ENCODE measurements around the gene MMS19. TPM values are rescaled to one million over a fixed set of nuclear protein-coding genes. Genes with fewer than 3 reads are reported as not detected.

MMS19 gene
- total and polyA plus RNA-seq, 11 donors: 30.2 to 63.5 (median 48.1) TPM

DNA sequence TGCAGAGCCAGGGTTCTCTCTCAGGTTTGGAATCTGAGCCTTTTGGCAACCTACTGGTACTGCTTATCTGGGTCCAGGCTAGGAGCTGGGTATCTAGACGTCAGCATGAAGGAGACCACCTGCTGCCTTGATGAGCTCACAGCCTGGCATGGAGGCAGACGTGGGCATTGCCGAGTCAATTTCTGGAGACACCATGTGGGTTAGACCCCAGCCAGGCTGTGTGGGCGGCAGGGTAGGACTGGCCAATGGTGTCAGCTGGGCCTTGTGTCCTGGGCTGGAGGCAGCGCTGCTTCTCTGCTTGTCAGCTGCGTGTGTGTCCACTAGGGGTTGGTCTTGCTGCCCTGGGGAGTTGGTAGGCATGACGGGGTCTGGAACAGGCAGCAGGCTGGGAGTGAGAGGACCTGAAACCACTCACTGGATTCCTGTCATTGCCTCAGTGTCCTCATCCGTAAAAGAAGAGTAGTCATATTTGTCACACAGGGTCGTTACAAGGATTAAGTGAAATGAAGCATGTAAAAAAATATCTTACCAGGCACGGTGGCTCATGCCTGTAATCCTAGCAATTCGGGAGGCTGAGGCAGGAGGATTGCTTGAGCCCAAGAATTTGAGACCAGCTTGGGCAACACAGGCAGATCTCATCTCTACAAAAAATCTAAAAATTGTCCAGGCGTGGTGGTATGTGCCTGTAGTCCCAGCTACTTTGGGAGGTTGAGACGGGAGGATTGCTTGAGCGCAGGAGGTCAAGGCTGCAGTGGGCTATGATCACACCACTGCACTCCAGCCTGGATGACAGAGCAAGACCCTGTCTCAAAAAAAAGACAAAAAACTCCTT lies 42.7 kb upstream of the MMS19 start:
- H3K27ac ChIP-seq: peak overlapping the region; percentile 21 to 97 (median 88)
- no peak overlapping the region for H3K4me3 ChIP-seq
- no peak for TF ChIP-seq POLR2A (IDR thresholded peaks at IDR 0.05)
- TF ChIP-seq, protein P1, sequence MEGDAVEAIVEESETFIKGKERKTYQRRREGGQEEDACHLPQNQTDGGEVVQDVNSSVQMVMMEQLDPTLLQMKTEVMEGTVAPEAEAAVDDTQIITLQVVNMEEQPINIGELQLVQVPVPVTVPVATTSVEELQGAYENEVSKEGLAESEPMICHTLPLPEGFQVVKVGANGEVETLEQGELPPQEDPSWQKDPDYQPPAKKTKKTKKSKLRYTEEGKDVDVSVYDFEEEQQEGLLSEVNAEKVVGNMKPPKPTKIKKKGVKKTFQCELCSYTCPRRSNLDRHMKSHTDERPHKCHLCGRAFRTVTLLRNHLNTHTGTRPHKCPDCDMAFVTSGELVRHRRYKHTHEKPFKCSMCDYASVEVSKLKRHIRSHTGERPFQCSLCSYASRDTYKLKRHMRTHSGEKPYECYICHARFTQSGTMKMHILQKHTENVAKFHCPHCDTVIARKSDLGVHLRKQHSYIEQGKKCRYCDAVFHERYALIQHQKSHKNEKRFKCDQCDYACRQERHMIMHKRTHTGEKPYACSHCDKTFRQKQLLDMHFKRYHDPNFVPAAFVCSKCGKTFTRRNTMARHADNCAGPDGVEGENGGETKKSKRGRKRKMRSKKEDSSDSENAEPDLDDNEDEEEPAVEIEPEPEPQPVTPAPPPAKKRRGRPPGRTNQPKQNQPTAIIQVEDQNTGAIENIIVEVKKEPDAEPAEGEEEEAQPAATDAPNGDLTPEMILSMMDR (IDR thresholded peaks at IDR 0.05): no peak
- intact Hi-C loops (cut with DNase I): loop anchor here in 2 of 10 donors (5.0 to 10.0 kb wide), 2 partner anchors 44 to 46 kb away; partner anchors contain the start of genes MMS19 (in 2 of the 2) and UBTD1 (in 2 of the 2)
- DNase-seq: peak in 3 of 5 donors; percentile 30 to 78 (median 47)
- no peaks in the 10 kb centered on the region for H3K9me3 ChIP-seq
- no peaks in the 10 kb centered on the region for H3K36me3 ChIP-seq
- H3K27me3 ChIP-seq: no peaks in the 10 kb centered on the region
- peaks cover 0 to 59% (median 47%) of the 10 kb centered on the region in 12 donors for H3K4me1 ChIP-seq
- 85 to 96% (median 86%) methylated on average over 7 to 14 of the region's 14 CpGs for WGBS, 4 donors
- ATAC-seq: peak in 1 of 4 donors; percentile 16

DNA sequence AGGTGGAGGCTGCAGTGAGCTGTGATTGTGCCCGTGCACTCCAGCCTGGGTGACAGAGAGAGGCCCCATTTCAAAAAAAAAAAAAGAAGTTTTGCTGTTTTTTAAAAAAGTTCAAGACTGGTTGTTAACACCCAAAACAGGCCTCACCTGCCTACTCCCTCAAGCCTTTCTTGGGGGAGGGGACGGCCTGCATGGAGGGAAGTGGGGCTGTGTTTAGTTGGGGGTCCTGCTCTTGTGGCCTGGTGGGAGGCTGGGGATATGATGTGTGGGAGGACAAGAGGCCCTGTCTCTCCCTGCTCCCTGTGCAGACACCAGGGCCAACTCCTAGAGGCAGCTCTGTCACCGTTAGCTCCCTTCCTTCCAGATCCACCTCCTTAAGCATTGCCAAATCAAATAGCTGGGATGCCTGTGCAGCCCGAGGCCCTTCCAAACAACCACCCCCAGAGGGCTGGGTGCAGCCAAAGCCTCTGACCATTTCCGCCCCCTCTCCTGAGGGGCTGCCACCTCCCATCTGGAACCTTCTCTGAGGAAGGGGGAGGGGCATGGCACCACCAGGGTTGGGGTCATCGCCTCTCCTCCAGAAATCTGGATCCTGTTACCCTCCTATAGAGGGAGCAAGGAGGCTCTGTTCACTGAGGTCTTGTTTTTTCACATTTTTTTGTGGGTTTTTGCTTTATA lies 41.4 kb upstream of the MMS19 start:
- Histone ChIP-seq H3K9me3 (no peaks in the 10 kb centered on the region), H3K4me3 (no peak overlapping the region), H3K36me3 (no peaks in the 10 kb centered on the region), H3K27ac (peak overlapping the region in 10 of 12 donors; percentile 13 to 97 (median 86)), H3K4me1 (peaks cover 0 to 59% (median 47%) of the 10 kb centered on the region in 12 donors), H3K27me3 (no peaks in the 10 kb centered on the region)
- ATAC-seq (peak in 3 of 4 donors; percentile 12 to 40 (median 34)), DNase-seq (peak in 4 of 5 donors; percentile 54 to 67 (median 56))
- no peak for TF ChIP-seq POLR2A (IDR thresholded peaks at IDR 0.05)
- TF ChIP-seq, protein P1 (IDR thresholded peaks at IDR 0.05): peak in 5 of 12 donors; percentile 8 to 47 (median 26)
- intact Hi-C loops (cut with DNase I): loop anchor here in 3 of 10 donors (5.0 to 10.0 kb wide), 3 partner anchors 37 to 45 kb away; partner anchors contain the start of genes MMS19 (in 2 of the 3) and UBTD1 (in 2 of the 3)
- WGBS, 4 donors: 55 to 60% (median 56%) methylated on average over 6 of the region's 6 CpGs

- peak overlapping the region in 7 of 12 donors; percentile 13 to 97 (median 39) for H3K27ac ChIP-seq
- no peak overlapping the region for H3K4me3 ChIP-seq
- DNase-seq (no peak), ATAC-seq (no peak)
- no peaks in the 10 kb centered on the region for H3K9me3 ChIP-seq
- intact Hi-C loops (cut with DNase I): loop anchor here in 1 of 10 donors (5.0 kb wide), 1 partner anchor 37 kb away; no protein-coding TSS in a partner anchor
- 94 to 97% (median 96%) methylated on average over 4 of the region's 4 CpGs for WGBS, 4 donors
- no peak for TF ChIP-seq POLR2A (IDR thresholded peaks at IDR 0.05)
- TF ChIP-seq, protein P1 (IDR thresholded peaks at IDR 0.05): no peak
- no peaks in the 10 kb centered on the region for H3K27me3 ChIP-seq
- H3K4me1 ChIP-seq: peaks cover 0 to 56% (median 45%) of the 10 kb centered on the region in 12 donors
- no peaks in the 10 kb centered on the region for H3K36me3 ChIP-seq
Observed at GRCh38 chr10:97538839-97539238, 40.6 kb upstream of the MMS19 start.

All from heart left ventricle (tissue), 16 donors.